ENCODE data around the gene CAPN8. TPM values are rescaled to one million over a fixed set of nuclear protein-coding genes. Genes with fewer than 3 reads are reported as not detected.
A peak's percentile ranks its signal among the peaks of the same experiment; 100 is the strongest.

Gene CAPN8
- total RNA-seq, 6 donors from 2014 or later: 40.3 to 274 (median 74.3) TPM

- Histone ChIP-seq H3K36me3 (no peaks in the 10 kb centered on the region), H3K4me3 (no peak overlapping the region), H3K27ac (no peak overlapping the region), H3K9me3 (no peaks in the 10 kb centered on the region), H3K4me1 (peaks cover 0 to 8% (median 4%) of the 10 kb centered on the region in 4 donors), H3K27me3 (no peaks in the 10 kb centered on the region)
- DNase-seq (peak in 1 of 2 donors; percentile 73), ATAC-seq (ENCODE audit: low FRiP score in 2 of 2) (no peak)
- no peak for TF ChIP-seq EP300 (IDR thresholded peaks at IDR 0.05)
- no peak for TF ChIP-seq POLR2A (IDR thresholded peaks at IDR 0.05)
- no peak for TF ChIP-seq CTCF (IDR thresholded peaks at IDR 0.05)
- TF ChIP-seq POLR2AphosphoS5 (IDR thresholded peaks at IDR 0.05): no peak
- WGBS, 2 donors: 46 to 69% methylated on average over 4 of the region's 4 CpGs
Observed at GRCh38 chr1:223504741-223505140, 160.8 kb downstream of the CAPN8 start.

- H3K4me1 ChIP-seq: peaks cover 0 to 8% (median 4%) of the 10 kb centered on the region in 4 donors
- no peak for TF ChIP-seq CTCF (IDR thresholded peaks at IDR 0.05)
- TF ChIP-seq POLR2A (IDR thresholded peaks at IDR 0.05): no peak
- TF ChIP-seq EP300 (IDR thresholded peaks at IDR 0.05): no peak
- no peak for TF ChIP-seq POLR2AphosphoS5 (IDR thresholded peaks at IDR 0.05)
- no peaks in the 10 kb centered on the region for H3K27me3 ChIP-seq
- no peak for DNase-seq
- H3K4me3 ChIP-seq: no peak overlapping the region
- H3K27ac ChIP-seq: no peak overlapping the region
- WGBS, 2 donors: 84 to 88% methylated on average over 4 of the region's 4 CpGs
- no peaks in the 10 kb centered on the region for H3K36me3 ChIP-seq
- no peaks in the 10 kb centered on the region for H3K9me3 ChIP-seq
- ATAC-seq (ENCODE audit: low FRiP score in 2 of 2): no peak
Observed at GRCh38 chr1:223503348-223503747, 162.2 kb downstream of the CAPN8 start.

GRCh38 chr1:223500560-223501425, 164.7 kb downstream of the CAPN8 start:
- no peaks in the 10 kb centered on the region for H3K9me3 ChIP-seq
- no peaks in the 10 kb centered on the region for H3K27me3 ChIP-seq
- H3K27ac ChIP-seq: peak overlapping the region in 3 of 4 donors; percentile 27 to 43 (median 38)
- peak in 1 of 2 donors; percentile 66 for DNase-seq
- H3K36me3 ChIP-seq: no peaks in the 10 kb centered on the region
- ATAC-seq (ENCODE audit: low FRiP score in 2 of 2): peak; percentile 53 to 83
- WGBS, 2 donors: 57 to 62% methylated on average over 10 to 11 of the region's 11 CpGs
- H3K4me1 ChIP-seq: peaks cover 0 to 8% (median 4%) of the 10 kb centered on the region in 4 donors
- no peak for TF ChIP-seq EP300 (IDR thresholded peaks at IDR 0.05)
- TF ChIP-seq POLR2AphosphoS5 (IDR thresholded peaks at IDR 0.05): no peak
- TF ChIP-seq POLR2A (IDR thresholded peaks at IDR 0.05): no peak
- TF ChIP-seq CTCF (IDR thresholded peaks at IDR 0.05): no peak
- no peak overlapping the region for H3K4me3 ChIP-seq

GRCh38 chr1:223496883-223497282, 168.6 kb downstream of the CAPN8 start:
- H3K27ac ChIP-seq: no peak overlapping the region
- DNase-seq: no peak
- ATAC-seq (ENCODE audit: low FRiP score in 2 of 2): no peak
- WGBS, 2 donors: 89 to 90% methylated on average over 5 to 6 of the region's 6 CpGs
- H3K36me3 ChIP-seq: no peaks in the 10 kb centered on the region
- peaks cover 0 to 20% (median 7%) of the 10 kb centered on the region in 4 donors for H3K4me1 ChIP-seq
- H3K9me3 ChIP-seq: no peaks in the 10 kb centered on the region
- H3K27me3 ChIP-seq: no peaks in the 10 kb centered on the region
- H3K4me3 ChIP-seq: no peak overlapping the region
- TF ChIP-seq POLR2A (IDR thresholded peaks at IDR 0.05) (no peak), EP300 (IDR thresholded peaks at IDR 0.05) (no peak), CTCF (IDR thresholded peaks at IDR 0.05) (no peak), POLR2AphosphoS5 (IDR thresholded peaks at IDR 0.05) (no peak)
